Vagina (tissue), 2 donors: ENCODE measurements around the gene CHPF2. TPM values are rescaled to one million over a fixed set of nuclear protein-coding genes. Genes with fewer than 3 reads are reported as not detected.

Source experiments
- DNase-seq, 2 donors: peaks; one replicate each; pipeline ENCODE4 v3.0.0-alpha.2; 2017; ENCODE audit errors: extremely low spot score in 2 of 2
- H3K27ac ChIP-seq: fragments of 200-600 bp; sonication (generic); one replicate; pipeline ENCODE4 v1.5.1; 2019
- H3K27me3 ChIP-seq: fragments of 200-600 bp; sonication (generic); one replicate; pipeline ENCODE4 v1.5.1; 2019
- H3K36me3 ChIP-seq, 2 donors: fragments of 200-600 bp; sonication (generic); one replicate each; pipeline ENCODE4 v1.5.1; 2017 to 2019
- H3K4me1 ChIP-seq: fragments of 200-600 bp; sonication (generic); one replicate; pipeline ENCODE4 v1.5.1; 2019
- H3K4me3 ChIP-seq, 2 donors: fragments of 200-600 bp; sonication (generic); 1 replicate in 1 of 2; 2 replicates in 1 of 2; pipeline ENCODE4 v1.5.1; 2016 to 2019
- H3K9me3 ChIP-seq: fragments of 200-600 bp; sonication (generic); one replicate; pipeline ENCODE4 v1.5.1; 2019
- POLR2A ChIP-seq, 2 donors: fragments of 450-650 bp; IDR thresholded peaks; one replicate each; pipeline ENCODE4 v1.6.1; 2017; ENCODE audit warnings: antibody characterized with exemption in 2 of 2, mild to moderate bottlenecking in 2 of 2, moderate library complexity in 2 of 2
- POLR2AphosphoS5 ChIP-seq, 2 donors: sonication (generic); formaldehyde crosslinking; IDR thresholded peaks; one replicate each; pipeline ENCODE4 v1.9.0; 2017; ENCODE audit warnings: antibody characterized with exemption in 2 of 2, mild to moderate bottlenecking in 2 of 2, low read depth in 1 of 2; ENCODE audit not compliant: insufficient read depth in 1 of 2
- intact Hi-C: fragments of 100-400 bp; cut with DNase I; formaldehyde crosslinking; loops from one replicate; pipeline ENCODE4 v1.15.1; 2023
- total RNA-seq: library from RNA; depleted of rRNA; stranded (reverse); fragments of >200 nt; gene quantifications from one replicate; pipeline ENCODE4 v1.2.3, GENCODE V29; 2016
- TF ChIP-seq, protein P1 (sequence below), 3 experiments: fragments of 450-650 bp in 2 of 3; fragments of 200-600 bp in 1 of 3; sonication (generic) in 1 of 3; IDR thresholded peaks; one replicate each; pipeline ENCODE4 v1.5.1; 2017 to 2019; ENCODE audit warnings: antibody characterized with exemption in 3 of 3, mild to moderate bottlenecking in 2 of 3, moderate library complexity in 2 of 3

CHPF2 gene
- total RNA-seq, 1 donor from 2014 or later: 28.0 TPM

- no peak for DNase-seq
- intact Hi-C loops: loop anchor here (5.0 kb wide), 1 partner anchor 56 kb away; no protein-coding TSS in a partner anchor
- H3K27me3 ChIP-seq: no peaks in the 10 kb centered on the region
- no peaks in the 10 kb centered on the region for H3K9me3 ChIP-seq
- H3K27ac ChIP-seq: peak overlapping the region; percentile 94
- TF ChIP-seq, protein P1, sequence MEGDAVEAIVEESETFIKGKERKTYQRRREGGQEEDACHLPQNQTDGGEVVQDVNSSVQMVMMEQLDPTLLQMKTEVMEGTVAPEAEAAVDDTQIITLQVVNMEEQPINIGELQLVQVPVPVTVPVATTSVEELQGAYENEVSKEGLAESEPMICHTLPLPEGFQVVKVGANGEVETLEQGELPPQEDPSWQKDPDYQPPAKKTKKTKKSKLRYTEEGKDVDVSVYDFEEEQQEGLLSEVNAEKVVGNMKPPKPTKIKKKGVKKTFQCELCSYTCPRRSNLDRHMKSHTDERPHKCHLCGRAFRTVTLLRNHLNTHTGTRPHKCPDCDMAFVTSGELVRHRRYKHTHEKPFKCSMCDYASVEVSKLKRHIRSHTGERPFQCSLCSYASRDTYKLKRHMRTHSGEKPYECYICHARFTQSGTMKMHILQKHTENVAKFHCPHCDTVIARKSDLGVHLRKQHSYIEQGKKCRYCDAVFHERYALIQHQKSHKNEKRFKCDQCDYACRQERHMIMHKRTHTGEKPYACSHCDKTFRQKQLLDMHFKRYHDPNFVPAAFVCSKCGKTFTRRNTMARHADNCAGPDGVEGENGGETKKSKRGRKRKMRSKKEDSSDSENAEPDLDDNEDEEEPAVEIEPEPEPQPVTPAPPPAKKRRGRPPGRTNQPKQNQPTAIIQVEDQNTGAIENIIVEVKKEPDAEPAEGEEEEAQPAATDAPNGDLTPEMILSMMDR (IDR thresholded peaks at IDR 0.05): no peak
- no peak for TF ChIP-seq POLR2A (IDR thresholded peaks at IDR 0.05)
- TF ChIP-seq POLR2AphosphoS5 (IDR thresholded peaks at IDR 0.05; ENCODE audit: insufficient read depth in 1 of 2, low read depth in 1 of 2): no peak
- peaks cover 77% of the 10 kb centered on the region for H3K4me1 ChIP-seq
- peak overlapping the region; percentile 36 to 64 for H3K4me3 ChIP-seq
- no peaks in the 10 kb centered on the region for H3K36me3 ChIP-seq
Measured at GRCh38 chr7:151246102-151246850, 14.0 kb downstream of the CHPF2 start.

GRCh38 chr7:151246851-151247580 is 14.7 kb downstream of the CHPF2 start:
- TF ChIP-seq POLR2AphosphoS5 (IDR thresholded peaks at IDR 0.05; ENCODE audit: insufficient read depth in 1 of 2, low read depth in 1 of 2): no peak
- no peak for TF ChIP-seq POLR2A (IDR thresholded peaks at IDR 0.05)
- TF ChIP-seq, protein P1 (IDR thresholded peaks at IDR 0.05): no peak
- Histone ChIP-seq H3K27ac (peak overlapping the region; percentile 94), H3K4me3 (peak overlapping the region; percentile 56 to 64), H3K27me3 (no peaks in the 10 kb centered on the region), H3K9me3 (no peaks in the 10 kb centered on the region), H3K4me1 (peaks cover 79% of the 10 kb centered on the region), H3K36me3 (no peaks in the 10 kb centered on the region)
- DNase-seq: no peak
- intact Hi-C loops: loop anchor here (5.0 kb wide), 1 partner anchor 55 kb away; no protein-coding TSS in a partner anchor

- Histone ChIP-seq H3K36me3 (no peaks in the 10 kb centered on the region), H3K4me1 (peaks cover 83% of the 10 kb centered on the region), H3K27me3 (no peaks in the 10 kb centered on the region), H3K4me3 (peak overlapping the region; percentile 56 to 64), H3K27ac (peak overlapping the region; percentile 94), H3K9me3 (no peaks in the 10 kb centered on the region)
- intact Hi-C loops: loop anchor here (5.0 kb wide), 1 partner anchor 55 kb away; no protein-coding TSS in a partner anchor
- no peak for DNase-seq
- TF ChIP-seq POLR2A (IDR thresholded peaks at IDR 0.05): no peak
- TF ChIP-seq, protein P1 (IDR thresholded peaks at IDR 0.05): no peak
- no peak for TF ChIP-seq POLR2AphosphoS5 (IDR thresholded peaks at IDR 0.05; ENCODE audit: insufficient read depth in 1 of 2, low read depth in 1 of 2)
Measured at GRCh38 chr7:151247611-151248345, 15.5 kb downstream of the CHPF2 start.

DNA sequence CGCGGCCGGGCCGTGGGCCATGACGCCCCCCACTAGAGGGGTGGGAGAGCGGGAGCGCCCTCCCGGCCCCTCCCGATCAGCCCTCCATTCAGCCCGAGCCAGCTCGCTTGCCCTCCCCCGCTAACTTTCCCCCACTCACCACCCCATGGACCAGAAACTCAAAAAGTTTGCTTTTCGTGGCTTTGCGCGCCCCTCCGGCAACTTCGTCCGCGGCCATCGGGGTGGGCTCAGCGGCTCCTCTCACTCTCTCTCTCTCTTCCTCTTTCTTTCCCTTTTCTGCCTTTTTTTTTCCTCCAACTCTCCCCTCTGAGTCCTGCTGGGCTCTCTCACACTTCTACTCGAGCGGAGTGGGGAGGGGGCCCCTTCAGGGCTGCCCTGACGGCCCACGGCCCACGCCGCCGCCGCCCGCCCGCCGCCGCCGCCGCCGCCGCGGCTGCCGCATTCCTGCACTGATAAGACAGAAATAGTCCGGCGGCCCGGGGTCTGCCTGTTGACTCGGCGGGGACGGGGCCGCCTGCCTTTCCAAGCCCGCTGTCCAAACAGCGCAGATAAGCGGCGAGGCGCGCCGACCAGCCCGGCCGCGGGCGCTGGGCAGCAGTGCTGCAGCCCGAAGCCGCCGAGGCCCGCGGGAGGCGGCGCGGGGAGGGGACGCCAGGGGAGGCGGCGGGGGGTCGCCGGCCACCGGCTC is 16.2 kb downstream of the CHPF2 start, which contains the start of gene SMARCD3:
SMARCD3 (minus strand) TSS at position 349 of the 688 bp plus-strand sequence; CDS start at position 217, 132 bp downstream.
- H3K36me3 ChIP-seq: no peaks in the 10 kb centered on the region
- H3K4me1 ChIP-seq: peaks cover 82% of the 10 kb centered on the region
- H3K27ac ChIP-seq: peak within 1 kb of the TSS; percentile 94
- intact Hi-C loops: loop anchor here (5.0 kb wide), 1 partner anchor 54 kb away; no protein-coding TSS in a partner anchor
- H3K27me3 ChIP-seq: no peaks in the 10 kb centered on the region
- TF ChIP-seq POLR2AphosphoS5 (IDR thresholded peaks at IDR 0.05; ENCODE audit: insufficient read depth in 1 of 2, low read depth in 1 of 2) (no peak), POLR2A (IDR thresholded peaks at IDR 0.05) (no peak)
- TF ChIP-seq, protein P1 (IDR thresholded peaks at IDR 0.05): no peak
- no peaks in the 10 kb centered on the region for H3K9me3 ChIP-seq
- peak within 1 kb of the TSS; percentile 56 to 64 for H3K4me3 ChIP-seq
- no peak for DNase-seq
